Suppressor macrophage treated with lipopolysaccharide for 4 hours (primary cell): ENCODE data around the gene ETFA.
A peak's percentile ranks its signal among the peaks of the same experiment; 100 is the strongest.

Experiments used
- DNase-seq: peaks from one replicate; pipeline ENCODE4 v3.0.0-alpha.2; 2020

The ETFA gene

GRCh38 chr15:76209523-76209922 is 101.7 kb downstream of the ETFA start:
- DNase-seq: no peak

DNA sequence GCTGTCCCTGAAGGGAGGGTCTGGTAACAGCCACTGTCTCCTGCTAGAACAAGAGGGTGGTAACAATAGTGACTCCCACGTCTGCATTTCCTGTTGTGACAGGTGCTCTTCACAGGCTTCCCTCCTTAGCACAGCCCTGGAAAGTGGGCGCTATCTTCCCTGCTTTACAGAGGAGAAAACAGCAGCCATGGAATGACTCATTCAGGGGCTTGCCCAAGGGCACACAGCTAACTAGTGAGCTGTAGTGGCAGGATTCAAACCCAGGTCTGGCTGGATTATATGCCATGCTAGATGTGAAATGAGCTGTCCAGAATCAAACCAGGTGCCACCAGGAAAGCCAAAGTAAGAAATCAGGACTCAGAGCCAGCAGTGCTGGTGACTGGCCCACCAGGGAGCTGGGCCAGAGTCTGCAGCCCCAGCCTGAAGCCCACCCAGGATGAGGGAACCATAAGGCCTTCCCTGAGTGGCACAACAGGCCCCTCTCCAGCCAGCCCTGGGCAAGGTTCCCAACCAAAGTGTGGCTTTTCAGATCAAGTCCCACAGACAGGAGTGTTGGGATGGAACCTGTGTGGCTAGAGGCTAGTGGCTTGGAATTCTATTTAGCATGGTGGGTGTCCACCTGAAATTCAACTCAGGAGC is 102.4 kb downstream of the ETFA start:
- DNase-seq: no peak

DNA sequence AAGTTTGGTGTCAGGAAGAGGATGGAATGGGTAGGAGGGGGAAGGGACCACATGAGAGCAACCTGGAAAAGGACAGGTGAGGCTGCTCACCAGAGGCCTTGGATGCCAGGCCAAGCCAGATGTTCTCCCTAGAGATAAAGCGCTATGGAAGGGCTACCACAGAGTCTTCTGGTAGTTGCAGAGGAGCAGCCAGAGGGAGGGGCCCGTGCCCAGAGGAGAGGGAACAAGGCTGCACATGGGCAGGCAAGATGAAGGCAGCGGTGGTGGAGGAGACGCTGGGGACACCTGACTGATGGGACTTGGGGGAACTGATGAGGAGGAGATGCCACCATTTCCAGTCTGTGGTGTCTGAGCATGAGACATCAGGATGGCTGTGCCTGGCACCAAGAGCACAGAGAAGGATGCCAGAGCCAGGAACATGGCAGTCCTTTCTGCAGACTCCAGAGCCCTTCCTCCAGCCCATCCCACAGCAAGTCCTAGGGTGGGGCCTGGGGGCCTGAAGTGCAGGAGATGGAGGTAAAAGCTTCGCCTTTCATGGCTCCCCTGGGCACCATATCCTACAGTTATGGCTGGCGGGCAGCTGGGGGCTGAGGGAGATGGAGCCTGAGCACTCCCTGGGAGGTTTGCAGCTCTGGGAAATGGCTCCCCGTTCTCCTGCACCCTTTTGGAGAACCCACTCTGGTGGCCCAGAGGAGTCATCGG is 103.0 kb downstream of the ETFA start:
- DNase-seq: no peak

DNA sequence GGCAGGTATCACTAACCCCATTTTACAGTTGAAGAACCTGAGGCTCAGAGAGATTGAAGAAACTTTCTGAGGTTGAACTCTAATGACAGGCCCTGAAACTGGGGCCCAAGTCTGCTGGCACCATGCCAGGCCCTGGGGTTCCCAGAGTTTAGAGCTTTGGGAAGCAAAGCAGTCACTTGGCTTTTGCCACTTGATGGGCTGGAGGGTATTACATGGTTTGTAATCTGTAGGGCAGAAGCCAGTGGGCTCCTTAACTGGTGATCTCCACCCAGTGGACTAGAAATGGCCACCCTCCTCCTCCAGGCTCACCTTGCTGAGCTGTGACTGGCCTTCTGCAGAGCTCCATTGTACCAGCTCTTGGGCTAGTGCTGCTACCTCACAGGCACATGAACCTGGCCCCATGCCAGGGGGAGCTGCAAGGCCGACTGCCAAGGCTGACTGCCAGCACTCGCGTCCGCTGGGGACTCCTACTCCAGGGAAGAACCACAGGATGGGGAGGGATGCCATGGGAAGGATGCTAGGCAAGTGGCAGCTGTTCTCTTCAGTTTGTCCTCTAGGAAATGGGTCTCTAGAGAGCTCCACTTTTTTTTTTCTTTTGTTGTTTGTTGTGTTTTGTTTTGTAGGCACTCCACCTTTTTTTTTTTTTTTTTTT is 104.8 kb downstream of the ETFA start:
- DNase-seq: no peak

DNA sequence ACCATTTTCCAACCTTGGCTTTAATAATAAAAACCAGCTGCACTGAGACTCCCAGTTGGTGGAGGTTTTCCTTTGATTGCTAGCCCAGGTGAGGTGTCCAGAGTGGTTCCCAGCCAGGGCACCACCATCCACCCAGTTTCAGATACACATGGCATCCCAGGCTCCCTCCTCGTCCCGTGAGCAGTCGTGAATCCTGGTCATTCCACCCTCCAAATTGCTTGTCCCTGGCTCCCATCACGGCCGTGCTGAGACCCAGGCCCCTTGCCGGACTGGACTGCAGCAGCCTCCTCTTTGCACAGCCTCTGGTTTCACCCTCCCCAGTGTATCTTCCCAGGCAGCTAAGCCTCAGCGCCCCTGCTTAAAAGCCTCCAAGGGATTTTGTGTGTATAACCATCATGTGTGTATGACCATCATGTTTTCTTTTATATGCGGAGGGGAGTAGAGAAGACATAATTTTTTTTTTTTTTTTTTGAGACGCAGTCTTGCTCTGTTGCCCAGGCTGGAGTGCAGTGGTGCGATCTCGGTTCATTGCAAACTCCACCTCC is 106.3 kb downstream of the ETFA start:
- no peak for DNase-seq

GRCh38 chr15:76204109-76204845 is 107.0 kb downstream of the ETFA start:
- no peak for DNase-seq

DNA sequence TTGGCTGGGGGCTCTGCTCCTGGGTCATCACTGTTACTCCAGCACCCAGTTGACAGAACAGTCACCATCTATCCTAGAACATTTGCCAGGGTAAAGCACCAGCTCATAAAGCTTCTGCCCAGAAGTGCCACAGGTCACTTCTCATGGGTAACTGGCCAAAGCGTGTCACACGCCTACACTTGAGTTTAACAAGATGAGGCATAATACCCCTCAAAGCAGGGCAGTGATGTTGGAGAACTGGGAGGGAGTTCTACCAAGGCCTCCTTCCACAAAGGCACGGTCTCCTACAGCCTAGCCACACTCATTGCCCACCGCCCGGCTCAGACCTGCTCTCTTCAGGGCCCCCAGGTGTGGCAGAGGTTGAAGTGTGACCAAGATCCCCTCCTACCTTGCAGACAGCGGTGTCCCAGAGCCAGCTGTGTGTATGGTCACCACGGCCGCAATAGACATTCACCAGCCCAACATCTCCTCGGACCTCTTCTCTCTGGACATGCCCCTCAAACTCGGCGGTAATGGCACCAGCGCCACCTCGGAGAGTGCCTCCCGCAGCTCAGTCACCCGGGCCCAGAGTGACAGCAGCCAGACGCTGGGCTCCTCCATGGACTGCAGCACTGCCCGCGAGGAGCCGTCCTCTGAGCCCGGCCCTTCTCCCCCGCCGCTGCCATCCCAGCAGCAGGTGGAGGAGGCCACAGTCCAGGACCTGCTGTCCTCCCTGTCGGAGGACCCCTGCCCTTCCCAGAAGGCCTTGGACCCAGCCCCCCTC is 107.7 kb downstream of the ETFA start:
- no peak for DNase-seq

DNA sequence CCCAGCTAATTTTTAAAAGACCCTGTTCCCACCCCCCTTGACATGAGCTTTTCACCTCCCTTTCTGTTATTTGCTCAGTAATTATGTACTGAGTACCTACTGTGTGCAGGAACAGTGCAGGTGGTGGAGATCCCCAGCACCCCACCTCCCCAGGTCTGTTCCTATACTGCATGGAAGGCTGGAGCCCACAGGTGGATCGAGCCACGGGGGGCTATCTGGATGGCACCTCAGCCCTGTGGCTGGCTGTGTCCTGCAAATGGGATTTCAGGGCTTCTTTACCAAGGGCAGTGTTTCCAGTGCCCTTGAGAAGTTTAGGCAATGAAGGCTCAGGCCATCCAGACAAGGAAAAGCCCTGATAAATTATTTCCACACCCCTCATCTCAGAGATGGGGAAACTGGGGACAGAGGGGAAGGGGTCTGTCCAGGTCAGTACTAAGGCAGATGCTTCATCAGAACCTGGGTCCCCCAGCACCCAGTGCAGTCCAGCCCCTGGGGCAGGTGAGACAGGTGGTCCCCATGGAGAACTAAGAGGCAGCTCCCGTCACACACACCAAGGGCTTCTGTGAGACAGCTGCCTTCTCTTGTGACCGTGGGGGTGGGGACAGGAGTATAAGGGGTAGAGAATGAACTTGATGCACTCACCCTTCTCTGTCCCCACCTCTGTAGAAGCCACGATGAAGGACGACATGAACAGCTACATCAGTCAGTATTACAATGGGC is 109.6 kb downstream of the ETFA start:
- no peak for DNase-seq

- no peak for DNase-seq
These were observed 110.6 kb downstream of the ETFA start for GRCh38 chr15:76200641-76201105.

- DNase-seq: no peak
These were observed 111.2 kb downstream of the ETFA start for GRCh38 chr15:76200083-76200465.

- DNase-seq: no peak
These were observed 111.9 kb downstream of the ETFA start for GRCh38 chr15:76199106-76200082.

GRCh38 chr15:76198456-76199105 is 112.7 kb downstream of the ETFA start:
- DNase-seq: no peak

- no peak for DNase-seq
These were observed 113.4 kb downstream of the ETFA start for GRCh38 chr15:76197703-76198455.

GRCh38 chr15:76196269-76197231 is 114.7 kb downstream of the ETFA start:
- DNase-seq: peak; percentile 27

- DNase-seq: no peak
These were observed 115.6 kb downstream of the ETFA start for GRCh38 chr15:76195506-76196268.

- no peak for DNase-seq
These were observed 117.3 kb downstream of the ETFA start for GRCh38 chr15:76193934-76194333.

- no peak for DNase-seq
These were observed 118.6 kb downstream of the ETFA start for GRCh38 chr15:76192715-76193114.
